ENCODE results near the gene AP2B1.

- TF ChIP-seq CTCF (IDR thresholded peaks at IDR 0.05; ENCODE audit: low read depth, low read length) (no peak), EZH2phosphoT487 (IDR thresholded peaks at IDR 0.05; ENCODE audit: low read depth) (no peak)
Observed at GRCh38 chr17:35666967-35667532, 79.9 kb downstream of the AP2B1 start.

All from OCI-LY3 (cell line).